Inflammatory macrophage treated with lipopolysaccharide for 4 hours (primary cell): ENCODE data around the gene H2AZ2.
"Not testable (repeated sequence)": the region's sequence is repeated elsewhere in the genome, so short reads cannot be mapped to it uniquely, and the experiment has no call there.

ENCODE experiments used
- DNase-seq: peaks from one replicate; pipeline ENCODE4 v3.0.0-alpha.2; 2020

Gene H2AZ2

GRCh38 chr7:44811093-44811492, 36.8 kb downstream of the H2AZ2 start:
- DNase-seq, result no peak

DNA sequence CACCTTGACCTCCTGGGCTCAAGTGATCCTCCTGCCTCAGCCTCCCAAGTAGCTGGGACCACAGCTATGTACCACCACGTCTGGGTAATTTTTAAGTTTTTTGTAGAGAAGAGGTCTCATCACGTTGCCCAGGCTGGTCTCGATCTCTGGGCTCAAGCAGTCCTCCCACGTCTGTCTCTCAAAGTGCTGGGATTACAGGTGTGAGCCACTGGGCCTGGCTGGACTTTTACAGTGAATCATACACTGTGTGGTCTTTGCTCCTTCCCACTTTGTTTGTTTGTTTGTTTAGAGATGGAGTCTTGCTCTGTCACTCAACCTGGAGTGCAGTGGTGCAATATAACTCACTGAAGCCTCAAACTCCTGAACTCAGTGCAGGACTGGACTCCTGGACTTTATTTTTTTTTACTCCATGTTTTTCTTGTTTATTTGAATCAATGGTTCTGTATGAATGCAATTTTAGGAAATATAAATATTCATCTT, 38.9 kb downstream of the H2AZ2 start:
- DNase-seq, result no peak

- DNase-seq, result no peak
Measured at GRCh38 chr7:44805950-44806349, 41.9 kb downstream of the H2AZ2 start.

- not testable (repeated sequence) for DNase-seq
Measured at GRCh38 chr7:44803828-44804519, 43.9 kb downstream of the H2AZ2 start.

DNA sequence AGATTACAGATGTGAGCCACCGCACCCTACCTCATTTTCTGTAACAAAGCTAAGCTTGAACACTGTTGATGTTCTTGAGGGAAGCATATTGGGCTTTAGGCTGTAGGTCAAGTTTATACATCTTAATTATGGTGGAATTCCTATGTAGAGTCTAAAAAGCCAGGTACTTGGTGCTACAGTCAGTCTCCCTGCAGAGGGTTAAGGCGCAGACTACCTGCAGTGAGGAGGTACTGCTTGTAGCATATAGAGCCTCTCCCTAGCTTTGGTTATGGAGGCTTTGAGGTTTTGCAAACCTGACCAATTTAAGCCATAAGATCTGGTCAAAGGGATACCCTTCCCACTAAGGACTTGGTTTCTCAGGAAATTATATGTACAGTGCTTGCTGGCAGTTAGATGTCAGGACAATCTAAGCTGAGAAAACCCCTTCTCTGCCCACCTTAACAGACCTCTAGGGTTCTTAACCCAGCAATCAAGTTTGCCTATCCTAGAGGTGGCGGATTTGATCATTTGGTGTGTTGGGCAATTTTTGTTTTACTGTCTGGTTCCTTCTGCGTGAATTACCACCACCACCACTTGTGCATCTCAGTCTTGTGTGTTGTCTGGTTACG, 45.4 kb downstream of the H2AZ2 start:
- no peak for DNase-seq

DNA sequence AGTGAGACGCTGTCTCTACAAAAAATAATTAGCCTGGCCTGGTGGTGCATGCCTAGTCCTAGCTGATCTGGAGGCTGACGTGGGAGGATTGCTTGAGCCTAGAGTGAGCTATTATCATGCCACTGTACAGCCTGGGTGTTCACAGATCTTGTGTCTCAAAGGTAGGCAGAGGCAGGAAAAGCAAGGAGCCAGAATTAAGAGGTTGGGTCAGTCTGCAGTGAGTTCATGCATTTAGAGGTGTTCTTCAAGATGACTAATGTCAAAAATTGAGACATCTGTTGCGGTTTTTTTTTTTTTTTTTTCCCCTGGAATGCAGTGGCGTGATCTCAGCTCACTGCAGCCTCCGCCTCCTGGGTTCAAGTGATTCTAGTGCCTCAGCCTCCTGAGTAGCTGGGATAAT, 46.0 kb downstream of the H2AZ2 start:
- DNase-seq, result no peak

DNA sequence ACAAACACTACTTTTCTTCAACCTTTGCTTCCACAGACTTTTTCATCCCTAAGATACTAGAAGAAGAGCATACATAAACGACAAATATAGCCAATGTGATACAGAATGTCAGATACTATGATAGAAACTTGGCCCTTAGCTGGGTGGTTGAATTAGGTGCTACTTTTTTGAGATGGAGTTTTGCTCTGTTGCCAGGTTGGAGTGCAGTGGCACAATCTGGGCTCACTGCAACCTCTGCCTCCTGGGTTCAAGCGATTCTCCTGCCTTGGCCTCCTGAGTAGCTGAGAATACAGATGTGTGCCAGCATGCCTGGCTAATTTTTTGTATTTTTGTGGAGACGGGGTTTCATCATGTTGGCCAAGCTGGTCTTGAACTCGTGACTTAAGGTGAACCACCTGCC, 47.9 kb downstream of the H2AZ2 start:
- DNase-seq, result no peak

DNA sequence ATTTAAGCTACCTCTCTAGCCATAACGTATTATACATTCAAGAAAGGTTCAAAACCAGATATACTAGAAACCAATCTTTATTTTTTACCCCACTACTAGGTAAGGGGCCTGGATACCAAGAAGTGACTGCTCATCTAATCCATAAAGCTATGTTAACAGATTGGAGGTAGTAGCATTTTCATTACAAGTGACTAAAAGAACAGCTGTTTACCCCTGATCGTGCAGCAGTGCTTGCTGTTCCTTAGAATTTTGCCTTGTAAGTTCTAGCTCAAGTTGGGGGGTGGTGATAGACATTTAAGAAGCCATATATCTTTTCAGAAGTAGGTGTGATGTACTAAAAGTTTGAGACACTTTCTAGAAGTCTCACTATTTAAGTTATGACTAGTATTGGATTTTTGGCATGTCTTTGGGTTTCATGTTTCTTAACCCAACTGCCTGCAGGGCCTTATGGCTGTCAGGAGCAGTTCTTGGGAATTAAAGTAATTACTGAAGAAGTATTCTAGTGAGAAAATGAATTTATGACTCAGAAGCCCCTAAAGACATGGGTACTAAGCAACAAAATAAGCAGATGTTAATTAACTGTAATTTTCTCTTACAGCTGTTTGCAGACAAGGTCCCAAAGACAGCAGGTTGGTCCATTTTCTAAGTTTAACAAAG, 49.1 kb downstream of the H2AZ2 start:
- no peak for DNase-seq

DNA sequence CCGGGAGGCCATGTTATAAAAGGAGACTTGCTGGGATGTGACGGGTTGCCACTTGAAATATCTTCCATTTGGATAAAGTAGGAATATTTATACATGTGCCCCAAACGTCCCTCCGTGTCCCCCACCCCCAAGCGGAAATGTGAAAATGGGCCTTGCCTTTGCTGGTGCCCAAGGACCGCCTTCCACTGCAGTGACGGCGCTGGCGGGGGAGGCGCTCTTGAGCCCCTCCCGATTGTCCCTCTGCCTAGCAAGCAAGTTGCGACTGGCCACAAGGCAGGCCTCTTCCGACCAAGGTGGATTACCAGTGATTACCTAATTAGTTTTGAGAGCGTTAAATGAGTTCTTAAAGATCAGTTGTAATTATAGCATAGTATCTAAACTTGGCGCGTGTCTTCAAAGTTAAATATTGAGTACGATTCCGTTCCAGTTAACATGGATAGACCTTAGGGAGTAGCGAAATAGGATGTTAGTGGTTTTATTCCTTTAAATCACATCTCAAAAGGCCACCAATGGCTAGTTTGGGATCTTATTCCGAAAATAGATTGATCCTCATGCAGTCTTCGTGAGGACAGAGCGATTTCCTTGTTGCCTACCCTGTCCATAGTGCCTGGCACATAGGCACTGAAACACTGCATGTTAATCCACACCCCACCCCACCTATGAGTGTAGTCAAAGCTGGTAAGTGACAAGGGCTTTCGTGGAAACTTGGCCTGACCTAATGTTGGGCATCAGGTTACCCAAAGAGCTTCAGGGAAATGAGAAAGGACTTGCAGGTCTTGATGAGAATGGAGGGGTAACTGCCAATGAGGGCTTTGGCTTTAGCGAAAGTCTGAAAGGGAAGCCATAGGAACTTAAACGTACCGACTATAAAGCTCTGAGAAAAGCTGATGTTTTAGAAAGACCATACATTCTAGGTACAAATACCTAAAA, 50.3 kb downstream of the H2AZ2 start:
- peak; percentile 89 for DNase-seq

- DNase-seq, result peak; percentile 99
Measured at GRCh38 chr7:44796504-44797328, 51.2 kb downstream of the H2AZ2 start, which contains the start of gene PPIA. PPIA (plus strand) TSS chr7:44796681; CDS start chr7:44796725, 44 bp downstream.

GRCh38 chr7:44796034-44796503, 51.8 kb downstream of the H2AZ2 start:
- no peak for DNase-seq

DNA sequence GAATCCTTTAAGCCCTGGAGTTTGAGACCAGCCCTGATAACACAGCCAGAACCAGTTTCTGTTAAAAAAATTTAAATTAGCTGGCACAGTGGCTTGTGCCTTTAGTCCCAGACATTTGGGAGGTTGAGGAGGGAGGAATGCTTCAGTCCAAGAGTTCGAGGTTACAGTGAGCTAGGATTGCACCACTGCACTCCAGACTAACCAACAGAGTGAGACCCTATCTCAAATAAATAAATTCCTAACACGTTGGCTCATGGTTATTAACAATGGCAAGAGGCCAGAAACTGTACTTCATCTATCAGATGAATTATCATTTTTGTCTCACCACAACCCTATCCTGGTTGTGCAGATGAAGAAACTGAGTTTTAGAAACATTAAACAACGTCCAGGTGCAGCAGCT, 53.6 kb downstream of the H2AZ2 start:
- no peak for DNase-seq

GRCh38 chr7:44793919-44794318, 54.0 kb downstream of the H2AZ2 start:
- DNase-seq, result no peak

DNA sequence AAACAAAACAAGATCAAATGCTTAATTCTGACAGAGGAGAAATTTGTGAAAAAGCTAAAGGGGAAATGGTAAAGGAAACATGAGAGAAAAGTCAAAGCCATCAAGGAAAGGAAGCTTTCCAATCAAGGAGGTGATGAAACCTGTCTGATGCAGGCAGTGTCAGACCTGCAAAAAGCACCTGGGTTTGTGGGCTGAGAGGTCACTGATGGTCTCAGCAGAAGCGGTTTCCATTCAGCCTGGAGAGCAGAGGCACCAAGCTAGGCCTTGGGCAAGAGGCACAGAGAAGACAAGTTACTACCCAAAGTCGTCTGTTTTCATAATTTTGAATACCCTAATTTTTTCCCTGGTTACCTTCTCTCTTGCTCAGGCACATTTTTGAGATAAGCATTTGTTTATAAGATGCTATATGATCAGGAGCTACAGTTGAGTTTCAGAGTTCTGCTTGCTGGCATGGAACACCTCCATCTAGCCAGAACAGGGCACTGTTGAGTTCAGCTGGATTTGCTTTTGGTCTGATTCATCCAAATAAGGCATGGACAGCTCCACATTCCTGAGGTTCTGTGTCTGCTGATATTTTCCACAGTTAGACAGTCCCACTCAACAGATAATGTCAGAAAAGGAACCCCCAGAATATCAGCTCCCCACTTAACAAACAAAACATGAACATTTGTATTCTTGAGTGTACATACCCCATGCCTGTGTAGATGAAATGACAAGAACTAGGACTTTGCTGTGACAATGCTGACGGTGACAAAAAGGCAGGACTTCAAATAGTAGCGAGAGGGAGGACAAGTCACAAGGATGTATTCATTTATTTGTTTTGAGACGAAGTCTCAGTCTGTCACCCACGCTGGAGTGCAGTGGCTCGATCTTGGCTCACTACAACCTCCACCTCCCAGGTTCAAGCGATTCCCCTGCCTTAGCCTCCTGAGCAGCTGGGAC, 56.3 kb downstream of the H2AZ2 start:
- no peak for DNase-seq

DNA sequence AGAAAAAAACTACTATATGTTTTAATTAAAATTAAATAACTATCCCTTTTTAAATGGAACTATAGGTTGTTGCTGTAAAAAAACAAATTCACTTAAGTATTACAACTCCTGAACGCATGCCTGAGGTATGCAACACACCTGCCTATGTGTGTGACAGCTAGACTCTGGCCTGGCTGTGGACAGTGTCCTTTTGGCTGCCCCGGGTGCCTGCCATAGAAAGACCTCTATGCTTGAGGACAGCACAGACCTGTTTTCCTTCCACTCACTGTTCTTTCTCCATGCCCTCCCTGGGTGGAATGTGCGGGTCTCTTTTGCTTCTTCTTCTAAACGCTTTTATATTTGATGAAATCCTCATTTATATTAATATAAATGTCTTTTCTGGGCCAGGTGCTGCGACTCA, 57.9 kb downstream of the H2AZ2 start:
- DNase-seq, result no peak

GRCh38 chr7:44787762-44788161, 60.1 kb downstream of the H2AZ2 start:
- DNase-seq, result no peak

GRCh38 chr7:44787041-44787440, 60.8 kb downstream of the H2AZ2 start:
- DNase-seq, result no peak

- not testable (repeated sequence) for DNase-seq
Measured at GRCh38 chr7:44785218-44785617, 62.7 kb downstream of the H2AZ2 start.

GRCh38 chr7:44784364-44784763, 63.5 kb downstream of the H2AZ2 start:
- DNase-seq, result no peak

DNA sequence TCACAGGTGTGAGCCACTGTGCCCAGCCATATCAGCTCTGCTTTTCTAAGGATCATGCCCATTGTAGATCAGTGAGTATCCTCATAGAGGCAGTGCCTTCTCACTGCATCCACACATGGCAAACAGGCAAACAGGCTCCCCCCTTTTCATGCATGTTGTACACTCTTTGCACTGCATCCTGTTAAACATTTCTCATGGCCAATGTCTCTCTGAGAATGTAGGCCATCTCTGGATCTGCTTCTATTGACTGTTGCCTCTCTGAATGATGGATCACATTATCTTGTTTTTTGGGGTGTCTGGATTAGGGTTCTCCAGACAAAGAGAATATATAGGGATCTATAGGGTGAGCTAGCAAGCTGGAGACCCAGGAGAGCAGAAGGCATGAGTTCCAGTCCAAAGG, 64.5 kb downstream of the H2AZ2 start:
- DNase-seq, result no peak

DNA sequence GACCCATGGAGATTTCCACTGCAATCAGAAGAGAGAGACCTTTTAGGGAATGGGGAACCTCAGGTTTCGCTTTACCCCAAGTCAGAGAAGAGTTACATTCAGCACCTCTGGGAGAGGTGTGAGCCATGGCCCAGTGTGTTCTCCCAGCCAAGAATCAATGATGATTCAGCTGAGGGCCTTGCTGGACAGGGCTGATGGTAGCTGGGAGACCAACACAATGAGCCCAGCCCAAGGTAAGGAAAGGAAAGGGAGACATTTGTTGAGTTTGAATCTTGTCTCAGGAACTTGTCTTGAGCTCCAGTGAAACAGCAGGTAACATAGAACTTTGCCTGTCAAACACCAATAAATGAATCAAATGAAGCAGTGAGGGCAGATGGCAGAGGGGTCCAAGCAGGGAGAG, 65.4 kb downstream of the H2AZ2 start:
- DNase-seq, result no peak
